HG03066 (cell line): ENCODE results near the gene TIA1.
"Not testable (repeated sequence)": the region's sequence is repeated elsewhere in the genome, so short reads cannot be mapped to it uniquely, and the experiment has no call there.

ENCODE experiments used
- ATAC-seq: cut with Tn5 transposase; IDR thresholded peaks from one replicate; pipeline ENCODE4 v1.9.1; 2021; ENCODE audit warnings: low read depth; ENCODE audit not compliant: unreplicated experiment

TIA1 gene

GRCh38 chr2:70223305-70223704 is 25.1 kb downstream of the TIA1 start:
- ATAC-seq, result not testable (repeated sequence)

GRCh38 chr2:70214953-70215549 is 33.4 kb downstream of the TIA1 start:
- ATAC-seq, result no peak

- ATAC-seq, result no peak
These were observed 34.1 kb downstream of the TIA1 start for GRCh38 chr2:70214365-70214764.

GRCh38 chr2:70212298-70212932 is 36.0 kb downstream of the TIA1 start:
- ATAC-seq, result no peak

- ATAC-seq, result no peak
These were observed 36.8 kb downstream of the TIA1 start for GRCh38 chr2:70211595-70211994.

- no peak for ATAC-seq
These were observed 44.0 kb downstream of the TIA1 start for GRCh38 chr2:70204452-70204851.

- ATAC-seq, result no peak
These were observed 45.3 kb downstream of the TIA1 start for GRCh38 chr2:70203086-70203485.

GRCh38 chr2:70202236-70202806 is 46.1 kb downstream of the TIA1 start:
- ATAC-seq, result no peak

- ATAC-seq, result no peak
These were observed 46.6 kb downstream of the TIA1 start for GRCh38 chr2:70201831-70202230.

- ATAC-seq, result no peak
These were observed 47.1 kb downstream of the TIA1 start for GRCh38 chr2:70201225-70201768.

- ATAC-seq, result no peak
These were observed 49.0 kb downstream of the TIA1 start for GRCh38 chr2:70199320-70199864.

GRCh38 chr2:70192516-70192915 is 55.9 kb downstream of the TIA1 start:
- no peak for ATAC-seq

- no peak for ATAC-seq
These were observed 57.1 kb downstream of the TIA1 start for GRCh38 chr2:70191244-70191735.

- peak; percentile 83 for ATAC-seq
These were observed 57.8 kb downstream of the TIA1 start, which contains the start of gene C2orf42 for GRCh38 chr2:70190418-70191243. Gene C2orf42, minus strand, starts transcription at chr2:70191019. Its CDS starts 9,034 bp downstream, at chr2:70181985.

- no peak for ATAC-seq
These were observed 60.0 kb downstream of the TIA1 start for GRCh38 chr2:70188460-70188859.

- not testable (repeated sequence) for ATAC-seq
These were observed 61.3 kb downstream of the TIA1 start for GRCh38 chr2:70187170-70187569.

GRCh38 chr2:70182689-70183088 is 65.7 kb downstream of the TIA1 start:
- ATAC-seq, result no peak

- peak; percentile 71 for ATAC-seq
These were observed 67.0 kb downstream of the TIA1 start for GRCh38 chr2:70181363-70181956.

- ATAC-seq, result no peak
These were observed 74.9 kb downstream of the TIA1 start for GRCh38 chr2:70173520-70173919.

- ATAC-seq, result not testable (repeated sequence)
These were observed 78.7 kb downstream of the TIA1 start for GRCh38 chr2:70169654-70170245.
